HG02884 (cell line): Measurements from ENCODE around the gene KMT2B.
A peak's percentile ranks its signal among the peaks of the same experiment; 100 is the strongest.

Source experiments
- ATAC-seq: cut with Tn5 transposase; IDR thresholded peaks from one replicate; pipeline ENCODE4 v1.9.1; 2021; ENCODE audit warnings: mild to moderate bottlenecking, moderate library complexity; ENCODE audit not compliant: unreplicated experiment

KMT2B gene

DNA sequence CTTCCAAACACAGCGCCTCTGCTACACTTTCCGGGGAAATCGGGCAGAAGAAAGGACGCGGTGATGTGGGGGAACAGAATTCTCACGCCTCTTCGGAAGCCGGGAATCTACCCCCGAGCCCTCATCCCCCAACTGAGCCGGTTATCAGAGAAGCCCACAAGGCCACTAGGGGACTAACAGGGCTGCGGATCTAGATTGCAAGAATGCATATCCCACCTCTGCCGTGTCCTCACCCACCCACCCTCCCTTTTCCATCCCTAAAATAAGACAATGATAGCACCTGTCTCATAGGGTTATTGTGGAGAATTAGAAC, 23.4 kb downstream of the KMT2B start:
- ATAC-seq, result no peak

DNA sequence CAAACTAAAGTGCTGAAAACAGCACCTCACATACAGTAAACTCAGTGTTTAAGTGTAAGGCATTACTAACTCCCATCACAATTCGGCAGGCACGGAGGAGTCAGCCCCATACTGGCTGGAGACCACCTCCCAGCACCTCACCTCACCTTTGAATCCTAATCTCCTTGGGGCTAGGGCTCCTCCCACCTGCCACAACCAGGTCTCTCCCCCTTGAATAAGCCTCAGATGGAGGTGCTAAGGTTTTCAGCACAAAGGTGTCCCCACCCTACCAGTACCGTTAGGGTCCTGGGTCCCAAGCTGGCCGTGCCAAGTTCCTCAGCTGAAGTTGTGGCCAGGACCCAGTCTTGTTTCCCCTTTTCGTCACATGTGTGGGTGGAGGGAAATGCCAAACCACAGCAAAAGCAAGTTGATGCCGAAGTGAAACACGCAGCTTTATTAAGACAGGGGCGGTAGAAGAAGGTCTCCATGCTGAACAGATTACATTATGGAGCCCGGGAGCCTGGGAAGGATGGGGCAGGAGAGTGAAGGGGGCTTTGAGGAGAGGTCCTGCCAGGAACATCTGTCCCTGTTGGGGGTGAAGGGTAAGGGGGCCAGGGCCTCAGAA, 24.4 kb downstream of the KMT2B start, which contains the start of gene IGFLR1:
Gene IGFLR1, minus strand, starts transcription at position 332 of the 604 bp plus-strand sequence. CDS start 1,272 bp downstream, outside the sequence.
- ATAC-seq, result no peak

DNA sequence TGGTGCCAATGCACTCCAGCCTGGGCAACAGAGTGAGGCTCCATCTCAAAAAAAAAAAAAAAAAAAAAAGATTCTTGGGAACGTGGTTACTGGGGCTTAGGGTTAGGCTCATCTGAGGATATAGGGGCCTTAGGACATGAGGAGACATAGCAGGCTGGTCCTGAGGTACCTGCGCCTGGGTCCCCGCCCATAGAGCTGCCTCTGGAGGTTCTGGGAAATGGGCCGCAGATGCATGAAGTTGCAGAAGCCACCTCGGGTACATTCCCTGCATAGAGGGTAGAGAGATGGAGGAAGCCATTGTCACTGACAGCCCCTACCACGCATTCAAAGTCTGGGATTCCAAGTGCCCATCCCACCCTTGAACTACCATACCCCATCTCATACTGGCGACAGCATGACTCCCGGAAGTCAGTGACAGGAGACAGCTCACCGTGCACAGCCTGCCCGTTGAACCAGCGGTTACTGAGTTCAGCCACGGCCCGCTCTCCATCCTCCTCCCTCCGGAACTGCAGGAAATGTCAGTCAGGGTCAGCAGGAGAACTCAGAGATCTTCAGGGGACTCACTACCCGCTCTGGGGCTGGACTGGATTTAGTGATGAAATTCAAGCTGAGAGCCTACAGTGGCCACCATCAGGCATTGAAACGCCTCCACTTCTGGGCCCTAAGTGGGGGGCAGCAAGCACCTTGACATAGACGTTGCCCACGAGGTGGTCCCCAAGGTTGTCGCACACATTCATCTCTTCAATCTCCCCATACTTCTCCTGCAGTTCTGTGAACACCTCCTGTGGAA, 26.0 kb downstream of the KMT2B start:
- no peak for ATAC-seq

DNA sequence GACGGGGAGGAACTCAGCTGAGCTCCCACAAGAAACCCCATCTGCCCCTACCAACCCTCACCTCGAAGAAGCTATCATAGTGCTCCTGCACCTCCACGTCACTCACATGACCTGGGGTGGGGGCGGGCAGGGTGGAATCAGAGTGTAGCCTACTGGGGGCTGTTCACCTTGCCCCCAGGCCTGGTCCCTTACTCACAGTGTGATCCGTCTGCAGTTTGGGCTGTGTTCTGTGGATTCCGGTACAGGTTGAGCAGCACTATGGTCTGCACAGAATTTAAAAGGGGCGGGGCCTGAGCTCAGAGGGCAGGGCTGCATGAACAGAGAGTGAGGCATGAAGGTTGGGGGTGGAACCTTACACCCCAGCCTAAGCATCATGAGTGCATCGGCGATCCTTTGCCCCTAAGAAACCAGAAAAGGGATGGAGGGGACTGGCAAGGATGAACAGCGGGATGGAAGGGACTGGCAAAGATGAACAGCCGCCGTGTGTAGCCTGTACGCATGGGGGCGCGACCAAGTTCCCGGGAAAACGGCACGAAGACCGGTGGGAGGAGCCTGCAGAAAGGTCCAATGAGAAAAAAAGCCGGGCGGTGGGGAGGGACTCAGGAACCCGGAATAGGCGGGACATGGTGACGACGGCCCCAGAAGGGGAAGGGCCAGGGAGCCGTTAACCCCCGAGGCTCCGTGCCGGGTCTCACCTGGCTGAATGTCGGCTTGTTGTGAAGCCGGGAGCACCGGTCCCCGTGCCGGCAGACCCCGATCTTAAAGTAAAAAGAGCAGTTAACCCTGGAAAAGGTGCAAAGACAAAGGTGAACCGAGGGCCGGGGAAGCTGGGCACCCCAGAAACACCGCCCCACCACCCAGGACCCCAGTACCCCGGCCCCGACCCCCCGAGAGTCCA, 26.9 kb downstream of the KMT2B start:
- peak; percentile 34 for ATAC-seq

DNA sequence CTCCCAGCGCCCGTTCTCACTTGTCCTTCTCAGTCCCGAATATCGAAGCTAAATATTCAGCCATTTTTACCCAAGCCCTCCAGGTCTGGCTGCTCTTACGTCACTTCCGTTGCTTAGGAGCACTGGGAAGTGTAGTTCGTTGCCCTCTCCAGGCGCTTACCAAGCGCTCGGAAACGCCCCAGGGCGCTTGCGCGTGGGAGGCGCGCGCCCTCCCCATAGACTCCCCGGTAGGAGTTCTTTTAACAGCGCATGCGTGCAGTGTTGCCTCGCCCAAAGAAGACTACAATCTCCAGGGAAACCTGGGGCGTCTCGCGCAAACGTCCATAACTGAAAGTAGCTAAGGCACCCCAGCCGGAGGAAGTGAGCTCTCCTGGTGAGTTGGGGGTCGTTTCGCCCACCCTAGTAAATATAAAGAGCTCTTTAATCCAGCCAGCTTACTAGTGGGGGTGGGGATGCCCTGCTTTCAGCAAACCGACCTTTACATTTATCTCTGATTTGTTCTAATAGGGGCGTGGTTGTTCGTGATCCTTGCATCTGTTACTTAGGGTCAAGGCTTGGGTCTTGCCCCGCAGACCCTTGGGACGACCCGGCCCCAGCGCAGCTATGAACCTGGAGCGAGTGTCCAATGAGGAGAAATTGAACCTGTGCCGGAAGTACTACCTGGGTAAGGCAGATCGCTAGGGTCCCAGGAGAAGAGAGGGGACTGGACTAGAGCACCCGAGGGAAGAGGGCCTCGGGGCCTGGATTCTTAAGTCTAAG, 27.7 kb downstream of the KMT2B start, which contains the start of the genes PSENEN and U2AF1L4:
Gene PSENEN, plus strand, starts transcription at position 324 of the 759 bp plus-strand sequence. Its CDS starts 280 bp downstream, at position 604.
Gene U2AF1L4, minus strand, starts transcription at position 91 of the 759 bp plus-strand sequence. Its CDS starts 27 bp downstream, at position 64.
- ATAC-seq, result peak; percentile 30

DNA sequence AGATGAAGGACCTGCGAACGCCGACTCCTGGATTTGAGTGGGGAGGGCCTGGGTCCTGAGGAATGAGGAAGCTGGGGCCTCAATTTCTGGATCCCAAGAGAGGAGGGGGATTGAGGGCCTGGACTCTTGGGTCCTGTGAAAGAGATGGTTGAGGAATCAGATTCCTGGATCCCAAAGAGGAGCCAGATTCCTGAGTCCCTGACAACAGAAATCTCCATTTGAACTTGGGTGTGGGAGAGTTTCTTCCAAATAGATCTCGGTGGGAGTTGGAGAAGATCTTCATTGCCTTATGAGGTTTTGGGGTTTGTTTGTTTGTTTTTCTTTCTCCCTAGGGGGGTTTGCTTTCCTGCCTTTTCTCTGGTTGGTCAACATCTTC, 28.3 kb downstream of the KMT2B start:
- ATAC-seq, result no peak

DNA sequence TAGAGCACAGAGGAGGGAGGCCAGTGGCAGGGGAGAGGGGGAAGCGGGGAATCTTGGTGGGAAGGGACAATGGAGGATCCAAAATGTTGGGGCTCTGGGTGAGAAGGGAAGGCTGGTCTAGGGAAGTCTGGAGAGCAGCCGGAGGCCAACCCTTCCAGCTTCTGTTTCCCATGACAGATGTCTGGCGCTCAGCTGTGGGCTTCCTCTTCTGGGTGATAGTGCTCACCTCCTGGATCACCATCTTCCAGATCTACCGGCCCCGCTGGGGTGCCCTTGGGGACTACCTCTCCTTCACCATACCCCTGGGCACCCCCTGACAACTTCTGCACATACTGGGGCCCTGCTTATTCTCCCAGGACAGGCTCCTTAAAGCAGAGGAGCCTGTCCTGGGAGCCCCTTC, 28.7 kb downstream of the KMT2B start:
- no peak for ATAC-seq

DNA sequence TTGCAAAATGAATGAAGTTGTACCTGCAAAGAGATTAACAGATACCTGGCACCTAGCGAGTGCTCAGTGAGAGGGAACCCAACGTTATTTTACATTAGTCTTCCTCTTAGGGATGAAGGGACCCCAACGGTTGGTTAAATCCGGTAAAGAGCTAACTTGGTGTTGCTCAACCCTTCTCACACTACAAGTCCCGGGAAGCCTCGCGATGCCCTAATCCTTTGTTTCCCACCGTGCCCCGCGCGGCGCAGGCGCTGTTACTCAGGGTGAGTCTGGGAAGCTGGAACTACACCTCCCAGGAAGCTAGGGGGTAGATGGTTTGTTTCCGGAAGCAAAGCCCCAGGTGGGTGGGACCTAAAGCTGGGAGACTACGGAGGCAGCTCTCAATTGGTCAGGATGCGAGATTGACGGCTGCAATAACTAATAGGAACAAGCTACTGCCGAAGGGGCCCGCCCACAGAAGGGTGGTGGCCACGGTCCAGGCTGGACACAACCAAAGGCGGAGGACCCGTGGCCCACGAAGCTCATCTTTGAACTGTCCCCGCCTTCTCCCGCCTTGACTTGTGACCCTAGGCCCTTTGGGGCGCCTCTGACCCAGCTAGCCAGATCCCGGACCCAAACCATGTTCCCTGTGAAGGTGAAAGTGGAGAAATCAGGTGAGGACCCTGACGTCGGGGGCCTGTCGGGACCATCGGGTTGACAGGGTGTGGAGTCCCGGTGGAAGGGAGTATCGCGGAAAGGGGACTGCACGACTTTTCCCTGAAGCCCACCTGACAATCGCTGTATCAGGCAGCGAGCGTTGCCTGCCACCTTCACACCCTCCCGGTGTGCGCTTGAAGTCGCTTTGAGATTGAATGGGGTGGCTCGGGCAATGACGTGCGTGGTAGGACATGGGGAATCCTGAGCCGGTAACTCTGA, 30.6 kb downstream of the KMT2B start, which contains the start of gene LIN37:
Gene LIN37, plus strand, starts transcription at position 471 of the 915 bp plus-strand sequence. Its CDS starts 149 bp downstream, at position 620.
- peak; percentile 58 for ATAC-seq

DNA sequence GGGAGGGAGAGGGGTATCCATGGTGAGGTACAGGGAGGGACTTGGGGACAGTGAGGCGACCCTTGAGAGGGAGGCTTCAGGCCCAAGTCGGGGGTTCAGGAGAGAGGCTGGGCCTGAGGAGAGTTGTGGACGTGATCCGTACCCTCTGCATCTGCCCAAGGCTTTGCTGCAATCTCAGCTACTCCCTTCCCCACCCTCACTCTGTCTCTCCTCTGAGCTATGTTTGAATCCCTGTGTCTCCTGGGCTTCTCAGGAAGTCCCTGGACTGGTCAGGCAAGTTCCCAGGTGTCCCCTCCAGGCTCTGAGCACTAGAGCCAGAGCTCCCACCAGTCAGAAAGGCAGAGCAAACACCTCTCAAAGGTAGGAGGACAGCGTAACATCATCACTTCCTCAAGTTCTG, 32.4 kb downstream of the KMT2B start:
- no peak for ATAC-seq

DNA sequence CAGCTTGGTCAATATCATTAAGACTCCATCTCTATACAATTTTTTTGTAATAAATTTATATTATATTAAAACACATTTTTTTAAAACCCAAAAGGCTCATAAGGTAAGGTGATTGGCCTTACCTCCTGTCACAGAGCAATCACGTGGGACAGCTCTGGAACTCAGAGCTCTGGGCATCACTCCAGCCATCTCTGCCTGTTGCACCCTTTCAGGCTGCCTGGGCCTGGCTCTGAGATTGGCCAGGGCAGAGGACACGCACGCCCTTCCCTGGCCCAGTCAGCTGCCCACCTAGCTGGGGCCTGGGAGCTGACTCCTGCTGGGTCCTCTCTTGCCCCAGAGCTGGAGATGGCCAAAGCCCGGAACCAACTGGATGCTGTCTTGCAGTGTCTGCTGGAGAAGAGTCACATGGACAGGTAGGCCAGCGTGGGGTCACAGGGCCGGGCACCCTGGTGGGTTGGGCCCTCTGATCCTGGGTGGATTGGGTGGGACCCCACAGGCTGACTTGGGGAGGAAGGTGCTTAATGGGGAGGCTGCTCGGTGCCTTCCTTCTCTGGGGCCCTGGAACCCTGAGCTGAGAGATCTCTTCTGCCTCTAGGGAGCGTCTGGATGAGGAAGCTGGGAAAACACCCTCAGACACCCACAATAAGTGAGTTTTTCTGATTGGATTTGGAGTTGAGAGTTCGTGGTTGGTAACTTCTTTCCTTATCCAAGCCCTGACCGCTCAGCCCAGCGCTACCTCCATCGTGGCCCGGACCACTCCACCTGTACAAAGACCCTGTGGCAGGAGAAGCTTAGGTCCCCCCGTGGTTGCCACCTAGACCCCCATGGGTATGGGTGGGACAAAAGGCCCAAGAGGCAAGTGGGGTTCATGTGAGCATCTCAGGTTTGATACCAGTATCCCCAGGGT, 34.3 kb downstream of the KMT2B start:
- no peak for ATAC-seq

DNA sequence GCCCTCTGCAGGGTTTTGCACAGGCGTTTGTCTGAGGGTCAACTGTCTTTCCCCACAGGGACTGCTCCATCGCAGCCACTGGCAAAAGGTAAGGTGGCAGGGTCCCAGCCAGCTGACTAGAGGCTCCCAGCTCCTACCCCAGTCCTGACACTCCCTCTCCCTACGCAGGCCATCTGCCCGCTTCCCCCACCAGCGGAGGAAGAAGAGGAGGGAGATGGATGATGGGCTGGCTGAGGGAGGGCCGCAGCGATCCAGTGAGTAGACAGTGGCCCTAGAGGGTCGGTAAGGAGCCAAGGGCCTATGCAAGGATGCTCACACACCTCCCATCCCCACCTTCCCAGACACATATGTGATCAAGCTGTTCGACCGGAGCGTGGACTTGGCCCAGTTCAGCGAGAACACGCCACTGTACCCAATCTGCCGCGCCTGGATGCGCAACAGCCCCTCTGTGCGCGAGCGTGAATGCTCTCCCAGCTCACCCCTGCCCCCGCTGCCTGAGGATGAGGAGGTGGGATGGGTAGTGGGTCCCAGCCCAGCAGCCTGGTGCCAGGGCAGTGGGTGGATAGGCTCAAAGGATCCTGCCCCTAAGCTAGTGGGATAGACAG, 35.0 kb downstream of the KMT2B start:
- no peak for ATAC-seq

DNA sequence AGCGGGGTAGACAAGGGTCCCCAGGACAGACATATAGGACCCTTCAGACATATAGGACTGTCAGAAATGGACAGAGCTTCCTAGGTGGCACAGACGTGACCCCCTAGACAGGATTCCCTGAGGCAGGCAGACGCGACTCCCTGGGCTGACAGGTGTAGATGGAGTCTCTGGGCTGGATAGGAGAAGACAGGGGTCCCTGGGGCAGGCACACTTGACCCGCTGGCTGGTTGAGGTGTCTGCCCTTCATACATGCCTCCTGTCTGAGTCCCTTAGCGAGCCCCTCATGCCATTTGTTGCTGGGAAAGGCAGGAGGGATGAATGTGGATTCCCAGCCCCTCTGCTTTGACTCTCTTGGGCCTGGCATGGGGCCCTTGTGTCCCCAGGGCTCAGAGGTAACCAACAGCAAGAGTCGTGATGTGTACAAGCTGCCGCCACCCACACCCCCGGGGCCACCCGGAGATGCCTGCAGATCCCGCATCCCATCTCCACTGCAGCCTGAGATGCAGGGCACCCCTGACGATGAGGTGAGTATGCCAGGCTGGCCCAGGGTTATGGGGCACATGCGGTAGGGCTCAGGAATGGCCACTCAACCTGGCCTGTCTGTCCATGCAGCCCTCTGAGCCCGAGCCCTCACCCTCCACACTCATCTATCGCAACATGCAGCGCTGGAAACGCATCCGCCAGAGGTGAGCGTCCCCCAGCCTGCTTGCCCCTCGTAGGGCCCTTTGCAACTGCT, 36.0 kb downstream of the KMT2B start:
- ATAC-seq, result no peak

DNA sequence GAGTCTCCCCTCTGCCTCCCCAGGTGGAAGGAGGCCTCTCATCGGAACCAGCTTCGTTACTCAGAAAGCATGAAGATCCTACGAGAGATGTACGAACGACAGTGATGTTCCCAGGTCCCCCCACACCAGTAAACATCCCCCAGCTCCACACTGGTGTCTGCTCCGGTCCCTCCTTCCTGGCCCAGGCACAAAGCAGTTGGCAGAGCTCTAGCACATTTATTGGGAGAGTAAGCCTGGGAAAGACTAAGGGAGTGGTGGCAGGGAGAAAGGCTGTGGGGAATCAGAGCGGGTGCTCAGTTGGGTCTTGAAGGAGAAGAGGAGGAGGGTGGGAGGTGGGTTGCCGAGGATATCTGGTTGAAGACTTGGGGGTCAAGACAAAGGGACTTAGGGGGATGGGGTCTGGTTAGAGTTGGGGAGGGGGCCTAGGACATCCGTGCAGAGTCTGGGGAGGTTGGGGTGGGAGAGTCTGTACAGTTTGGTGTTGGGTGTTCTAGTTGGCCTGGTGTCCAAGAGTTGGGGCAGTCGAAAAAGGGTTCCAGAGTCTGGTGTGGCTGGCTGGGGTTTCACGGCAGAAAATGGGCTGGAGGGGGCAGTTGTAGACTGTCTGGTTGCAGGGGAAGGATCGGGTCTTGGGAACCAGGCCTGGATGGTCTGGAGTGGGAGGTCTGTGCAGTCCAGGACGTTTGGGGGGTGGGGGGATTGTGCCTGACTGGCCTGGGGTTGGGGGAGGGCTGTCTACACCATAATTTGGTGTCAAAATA, 36.7 kb downstream of the KMT2B start:
- no peak for ATAC-seq

DNA sequence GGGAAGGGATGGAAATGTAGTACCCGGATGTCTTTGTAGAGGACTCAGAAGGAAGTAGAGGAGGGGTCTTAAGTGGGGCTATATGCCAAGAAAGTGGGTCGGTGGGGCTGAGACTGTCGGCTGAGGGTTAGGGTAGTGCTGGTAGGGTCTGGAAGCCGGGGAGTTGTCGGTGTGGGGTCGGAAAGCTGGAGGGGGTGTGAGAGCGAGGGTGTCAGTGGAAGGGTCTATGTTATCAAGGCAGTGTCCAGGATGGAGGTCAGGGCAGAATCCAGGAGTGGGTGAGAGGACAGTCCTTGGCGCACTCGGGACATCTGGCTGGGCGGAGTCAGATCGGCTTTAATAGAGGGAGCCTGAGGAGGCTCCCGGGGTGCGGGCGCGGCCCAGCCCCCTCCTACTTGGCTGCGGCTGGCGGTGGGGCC, 37.3 kb downstream of the KMT2B start:
- no peak for ATAC-seq

DNA sequence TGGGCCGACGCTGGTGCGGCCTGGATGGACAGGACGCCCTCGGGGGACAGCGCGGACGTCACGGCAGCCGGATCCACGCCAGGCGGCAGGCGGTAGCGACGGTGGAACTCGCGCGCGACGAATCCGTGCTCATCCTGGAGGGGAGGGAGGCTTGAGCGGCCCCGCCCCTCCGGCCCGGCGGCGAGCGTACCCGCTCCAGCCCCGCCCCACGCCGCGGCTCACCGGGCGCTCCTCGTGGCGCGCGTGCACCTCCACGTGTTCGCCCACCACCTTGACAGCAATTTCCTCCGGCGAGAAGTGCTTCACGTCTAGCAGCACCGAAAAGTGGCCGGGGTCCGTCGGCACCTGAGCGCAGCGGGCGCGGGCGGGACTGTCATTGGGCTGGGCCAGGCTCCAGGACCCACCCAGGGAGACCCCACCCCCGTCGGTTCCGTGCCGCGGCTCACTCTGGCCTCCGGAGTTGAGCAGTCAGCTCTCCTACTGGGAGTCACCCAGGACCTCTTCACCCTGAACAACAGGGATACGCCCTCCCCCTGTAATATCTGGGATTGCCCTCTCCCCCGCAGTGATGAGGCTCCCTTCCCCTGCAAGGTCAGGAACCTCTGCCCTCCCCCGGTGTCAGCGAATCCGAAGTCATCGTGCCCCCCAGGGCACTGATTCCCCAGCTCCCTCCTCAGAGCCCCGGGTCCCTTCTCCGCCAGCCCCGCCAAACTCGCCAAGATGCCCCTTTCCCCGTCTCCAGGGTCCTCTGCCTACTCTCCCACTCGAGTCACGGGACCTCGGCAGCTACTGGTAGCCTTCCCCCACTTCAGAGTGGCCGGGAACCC, 38.0 kb downstream of the KMT2B start:
- no peak for ATAC-seq
